ENCODE measurements around the gene NR3C2.

Gene NR3C2

GRCh38 chr4:148310756-148311155 lies 131.5 kb downstream of the NR3C2 start:
- peaks cover 11% of the 10 kb centered on the region for H3K4me1 ChIP-seq (ENCODE audit: low read depth, poor library complexity, severe bottlenecking)
- no peak overlapping the region for H3K4me2 ChIP-seq
- no peaks in the 10 kb centered on the region for H4K20me1 ChIP-seq (ENCODE audit: insufficient read depth)
- no peaks in the 10 kb centered on the region for H3K36me3 ChIP-seq (ENCODE audit: insufficient read depth)
- H3K27me3 ChIP-seq (ENCODE audit: insufficient read depth, low read depth): no peaks in the 10 kb centered on the region
- no peak overlapping the region for H2AFZ ChIP-seq (ENCODE audit: low read depth)
- no peak overlapping the region for H3K4me3 ChIP-seq (IDR thresholded peaks at IDR 0.05; ENCODE audit: insufficient read depth, low read depth, low read length)
- TF ChIP-seq, protein P1, sequence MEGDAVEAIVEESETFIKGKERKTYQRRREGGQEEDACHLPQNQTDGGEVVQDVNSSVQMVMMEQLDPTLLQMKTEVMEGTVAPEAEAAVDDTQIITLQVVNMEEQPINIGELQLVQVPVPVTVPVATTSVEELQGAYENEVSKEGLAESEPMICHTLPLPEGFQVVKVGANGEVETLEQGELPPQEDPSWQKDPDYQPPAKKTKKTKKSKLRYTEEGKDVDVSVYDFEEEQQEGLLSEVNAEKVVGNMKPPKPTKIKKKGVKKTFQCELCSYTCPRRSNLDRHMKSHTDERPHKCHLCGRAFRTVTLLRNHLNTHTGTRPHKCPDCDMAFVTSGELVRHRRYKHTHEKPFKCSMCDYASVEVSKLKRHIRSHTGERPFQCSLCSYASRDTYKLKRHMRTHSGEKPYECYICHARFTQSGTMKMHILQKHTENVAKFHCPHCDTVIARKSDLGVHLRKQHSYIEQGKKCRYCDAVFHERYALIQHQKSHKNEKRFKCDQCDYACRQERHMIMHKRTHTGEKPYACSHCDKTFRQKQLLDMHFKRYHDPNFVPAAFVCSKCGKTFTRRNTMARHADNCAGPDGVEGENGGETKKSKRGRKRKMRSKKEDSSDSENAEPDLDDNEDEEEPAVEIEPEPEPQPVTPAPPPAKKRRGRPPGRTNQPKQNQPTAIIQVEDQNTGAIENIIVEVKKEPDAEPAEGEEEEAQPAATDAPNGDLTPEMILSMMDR (conservative IDR thresholded peaks at IDR 0.05; ENCODE audit: low read depth, low read length): no peak
- no peak overlapping the region for H3K27ac ChIP-seq
- no peaks in the 10 kb centered on the region for H3K79me2 ChIP-seq (ENCODE audit: insufficient read depth, low read depth)
- no peak overlapping the region for H3K9ac ChIP-seq

DNA sequence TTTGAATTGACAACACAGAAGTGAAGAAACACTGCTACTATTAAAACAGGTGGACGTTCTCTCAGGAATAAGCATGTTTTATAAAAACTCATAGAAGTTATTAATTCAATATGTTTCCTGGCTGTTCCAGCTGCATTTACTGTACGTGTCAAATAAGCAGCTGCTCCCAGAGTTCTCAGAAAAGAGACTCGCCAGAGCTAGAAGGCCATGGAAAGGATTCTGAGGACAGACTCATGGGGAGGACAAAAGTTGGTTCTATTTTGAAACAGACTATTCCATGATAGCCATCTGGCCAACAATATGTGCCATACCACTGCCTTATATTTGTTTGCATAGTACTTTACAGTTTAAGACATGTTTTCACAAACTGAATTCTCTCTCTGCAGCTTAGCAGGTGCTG lies 136.5 kb downstream of the NR3C2 start:
- no peaks in the 10 kb centered on the region for H3K27me3 ChIP-seq (ENCODE audit: insufficient read depth, low read depth)
- no peak overlapping the region for H3K27ac ChIP-seq
- H3K9ac ChIP-seq: no peak overlapping the region
- no peaks in the 10 kb centered on the region for H3K36me3 ChIP-seq (ENCODE audit: insufficient read depth)
- H4K20me1 ChIP-seq (ENCODE audit: insufficient read depth): no peaks in the 10 kb centered on the region
- H3K4me1 ChIP-seq (ENCODE audit: low read depth, poor library complexity, severe bottlenecking): no peaks in the 10 kb centered on the region
- no peaks in the 10 kb centered on the region for H3K79me2 ChIP-seq (ENCODE audit: insufficient read depth, low read depth)
- H3K4me3 ChIP-seq (IDR thresholded peaks at IDR 0.05; ENCODE audit: insufficient read depth, low read depth, low read length): no peak overlapping the region
- no peak overlapping the region for H3K4me2 ChIP-seq
- H2AFZ ChIP-seq (ENCODE audit: low read depth): no peak overlapping the region
- TF ChIP-seq, protein P1 (conservative IDR thresholded peaks at IDR 0.05; ENCODE audit: low read depth, low read length): no peak

GRCh38 chr4:148302416-148302815 lies 139.8 kb downstream of the NR3C2 start:
- Histone ChIP-seq H3K4me1 (ENCODE audit: low read depth, poor library complexity, severe bottlenecking) (no peaks in the 10 kb centered on the region), H3K9ac (no peak overlapping the region)
- TF ChIP-seq, protein P1 (conservative IDR thresholded peaks at IDR 0.05; ENCODE audit: low read depth, low read length): no peak

DNA sequence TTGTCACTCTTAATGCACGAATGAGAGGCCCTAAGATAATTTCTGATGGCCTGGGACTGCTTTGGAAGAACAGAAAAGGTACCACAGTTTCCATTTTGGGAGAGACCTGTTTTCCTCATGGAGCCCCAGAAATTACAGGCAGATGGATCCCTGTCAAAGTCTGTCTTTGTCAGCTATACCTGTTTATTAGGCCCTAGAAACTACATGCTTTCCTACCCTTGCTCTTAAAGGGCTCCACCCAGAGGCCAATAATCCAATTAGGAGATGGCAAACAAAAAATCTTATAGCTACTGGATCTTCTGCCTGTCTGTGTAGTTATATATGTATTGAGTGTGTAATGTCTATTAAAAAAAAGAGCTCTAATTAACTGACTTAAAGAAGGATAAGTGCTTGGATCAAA lies 141.3 kb downstream of the NR3C2 start:
- TF ChIP-seq, protein P1 (conservative IDR thresholded peaks at IDR 0.05; ENCODE audit: low read depth, low read length): no peak
- Histone ChIP-seq H3K27me3 (ENCODE audit: insufficient read depth, low read depth) (no peaks in the 10 kb centered on the region), H3K36me3 (ENCODE audit: insufficient read depth) (no peaks in the 10 kb centered on the region), H3K27ac (no peak overlapping the region), H3K4me2 (no peak overlapping the region), H3K79me2 (ENCODE audit: insufficient read depth, low read depth) (no peaks in the 10 kb centered on the region), H2AFZ (ENCODE audit: low read depth) (no peak overlapping the region), H3K4me3 (IDR thresholded peaks at IDR 0.05; ENCODE audit: insufficient read depth, low read depth, low read length) (no peak overlapping the region), H3K4me1 (ENCODE audit: low read depth, poor library complexity, severe bottlenecking) (no peaks in the 10 kb centered on the region), H3K9ac (no peak overlapping the region), H4K20me1 (ENCODE audit: insufficient read depth) (no peaks in the 10 kb centered on the region)

More at GRCh38 chr4:148302416-148302815, 139.8 kb downstream of the NR3C2 start:
- Histone ChIP-seq H3K27me3 (ENCODE audit: insufficient read depth, low read depth) (no peaks in the 10 kb centered on the region), H3K79me2 (ENCODE audit: insufficient read depth, low read depth) (no peaks in the 10 kb centered on the region), H4K20me1 (ENCODE audit: insufficient read depth) (no peaks in the 10 kb centered on the region), H3K4me2 (no peak overlapping the region), H3K36me3 (ENCODE audit: insufficient read depth) (no peaks in the 10 kb centered on the region), H3K27ac (no peak overlapping the region), H2AFZ (ENCODE audit: low read depth) (no peak overlapping the region), H3K4me3 (IDR thresholded peaks at IDR 0.05; ENCODE audit: insufficient read depth, low read depth, low read length) (no peak overlapping the region)

Measured in KMS-11 (cell line).